Naive B cell (primary cell): ENCODE results near the gene IBA57. TPM values are rescaled to one million over a fixed set of nuclear protein-coding genes. Genes with fewer than 3 reads are reported as not detected.

Experiments used
- ATAC-seq, 2 donors: fragments of 150-1000 bp; cut with Tn5 transposase; 2 replicates each; pipeline ENCODE4 v1.10.0; 2021; ENCODE audit warnings: low read depth in 2 of 2, mild to moderate bottlenecking in 2 of 2, moderate library complexity in 2 of 2
- DNase-seq: peaks from one replicate; pipeline ENCODE4 v3.0.0; 2022
- H3K27ac Mint-ChIP-seq, 6 donors: one replicate each; pipeline ENCODE4 v1.8.0; 2020 to 2022; ENCODE audit warnings: mild to moderate bottlenecking in 6 of 6, mixed read lengths in 6 of 6, moderate library complexity in 5 of 6, inconsistent platforms in 2 of 6
- H3K27me3 Mint-ChIP-seq, 3 donors: one replicate each; pipeline ENCODE4 v1.8.0; 2021 to 2022; ENCODE audit warnings: mixed read lengths in 3 of 3, mild to moderate bottlenecking in 1 of 3
- H3K36me3 Mint-ChIP-seq, 2 donors: one replicate each; pipeline ENCODE4 v1.8.0; 2020 to 2022; ENCODE audit warnings: mixed read lengths in 2 of 2, inconsistent platforms in 1 of 2, mild to moderate bottlenecking in 1 of 2
- H3K4me1 Mint-ChIP-seq, 3 donors: one replicate each; pipeline ENCODE4 v1.8.0; 2020 to 2022; ENCODE audit warnings: mixed read lengths in 3 of 3, inconsistent platforms in 1 of 3, mild to moderate bottlenecking in 1 of 3, moderate library complexity in 1 of 3
- H3K4me3 Mint-ChIP-seq, 8 donors: one replicate each; pipeline ENCODE4 v1.8.0; 2020 to 2022; ENCODE audit warnings: mild to moderate bottlenecking in 8 of 8, mixed read lengths in 8 of 8, moderate library complexity in 8 of 8, inconsistent platforms in 2 of 8
- H3K9me3 Mint-ChIP-seq, 7 donors: one replicate each; pipeline ENCODE4 v1.8.0; 2020 to 2022; ENCODE audit warnings: mixed read lengths in 7 of 7, mild to moderate bottlenecking in 5 of 7, inconsistent platforms in 2 of 7, moderate library complexity in 1 of 7
- polyA plus RNA-seq, 6 donors: library from polyadenylated mRNA; unstranded; fragments of 300-500 nt; fragmentation: Illumina TruSeq; gene quantifications; one replicate each; pipeline ENCODE4 v1.2.3, GENCODE V29; 2021; ENCODE audit warnings: low read depth in 6 of 6

The IBA57 gene
- polyA plus RNA-seq, 6 donors from 2014 or later: 2.0 to 11.7 (median 3.1) TPM

GRCh38 chr1:228174482-228175315 is 9.1 kb downstream of the IBA57 start:
- peaks cover 15 to 21% (median 15%) of the 10 kb centered on the region in 3 donors for H3K4me1 Mint-ChIP-seq
- ATAC-seq (peak in 1 of 2 donors; percentile 39), DNase-seq (no peak)
- H3K4me3 Mint-ChIP-seq: no peak overlapping the region
- peaks cover 0 to 5% of the 10 kb centered on the region in 2 donors for H3K36me3 Mint-ChIP-seq
- H3K9me3 Mint-ChIP-seq: no peaks in the 10 kb centered on the region
- no peaks in the 10 kb centered on the region for H3K27me3 Mint-ChIP-seq
- H3K27ac Mint-ChIP-seq: peak overlapping the region in 3 of 6 donors; percentile 28 to 47 (median 34)

GRCh38 chr1:228175316-228176023 is 9.9 kb downstream of the IBA57 start:
- ATAC-seq: no peak
- no peaks in the 10 kb centered on the region for H3K9me3 Mint-ChIP-seq
- peaks cover 0 to 5% of the 10 kb centered on the region in 2 donors for H3K36me3 Mint-ChIP-seq
- no peak overlapping the region for H3K4me3 Mint-ChIP-seq
- peaks cover 12 to 19% (median 15%) of the 10 kb centered on the region in 3 donors for H3K4me1 Mint-ChIP-seq
- H3K27me3 Mint-ChIP-seq: no peaks in the 10 kb centered on the region
- no peak for DNase-seq
- H3K27ac Mint-ChIP-seq: peak overlapping the region in 2 of 6 donors; percentile 28 to 62

- Mint-ChIP-seq H3K4me3 (no peak overlapping the region), H3K36me3 (peaks cover 0 to 5% of the 10 kb centered on the region in 2 donors), H3K27me3 (no peaks in the 10 kb centered on the region), H3K9me3 (no peaks in the 10 kb centered on the region), H3K4me1 (peaks cover 10 to 19% (median 15%) of the 10 kb centered on the region in 3 donors), H3K27ac (peak overlapping the region in 1 of 6 donors; percentile 62)
- ATAC-seq (no peak), DNase-seq (no peak)
Measured at GRCh38 chr1:228176024-228176395, 10.4 kb downstream of the IBA57 start.

GRCh38 chr1:228176461-228177182 is 11.0 kb downstream of the IBA57 start:
- DNase-seq: no peak
- H3K36me3 Mint-ChIP-seq: peaks cover 0 to 5% of the 10 kb centered on the region in 2 donors
- peak overlapping the region in 1 of 8 donors; percentile 25 for H3K4me3 Mint-ChIP-seq
- peaks cover 8 to 19% (median 14%) of the 10 kb centered on the region in 3 donors for H3K4me1 Mint-ChIP-seq
- ATAC-seq: no peak
- H3K9me3 Mint-ChIP-seq: no peaks in the 10 kb centered on the region
- peak overlapping the region in 1 of 6 donors; percentile 62 for H3K27ac Mint-ChIP-seq
- no peaks in the 10 kb centered on the region for H3K27me3 Mint-ChIP-seq

- ATAC-seq: no peak
- Mint-ChIP-seq H3K4me1 (peaks cover 4 to 15% (median 11%) of the 10 kb centered on the region in 3 donors), H3K9me3 (no peaks in the 10 kb centered on the region), H3K4me3 (no peak overlapping the region), H3K36me3 (peaks cover 0 to 5% of the 10 kb centered on the region in 2 donors), H3K27me3 (no peaks in the 10 kb centered on the region), H3K27ac (no peak overlapping the region)
- no peak for DNase-seq
Measured at GRCh38 chr1:228177183-228177475, 11.5 kb downstream of the IBA57 start.

GRCh38 chr1:228177721-228178710 is 12.4 kb downstream of the IBA57 start:
- H3K4me1 Mint-ChIP-seq: peaks cover under 1 to 11% (median 7%) of the 10 kb centered on the region in 3 donors
- peak overlapping the region in 1 of 8 donors; percentile 18 for H3K4me3 Mint-ChIP-seq
- H3K36me3 Mint-ChIP-seq: peaks cover 0 to 5% of the 10 kb centered on the region in 2 donors
- no peaks in the 10 kb centered on the region for H3K27me3 Mint-ChIP-seq
- ATAC-seq (no peak), DNase-seq (no peak)
- H3K27ac Mint-ChIP-seq: peak overlapping the region in 4 of 6 donors; percentile 34 to 93 (median 69)
- H3K9me3 Mint-ChIP-seq: no peaks in the 10 kb centered on the region

GRCh38 chr1:228178737-228179684 is 13.4 kb downstream of the IBA57 start:
- H3K9me3 Mint-ChIP-seq: no peaks in the 10 kb centered on the region
- ATAC-seq (no peak), DNase-seq (no peak)
- H3K4me1 Mint-ChIP-seq: peaks cover 0 to 11% (median 7%) of the 10 kb centered on the region in 3 donors
- H3K36me3 Mint-ChIP-seq: peaks cover 0 to 5% of the 10 kb centered on the region in 2 donors
- no peaks in the 10 kb centered on the region for H3K27me3 Mint-ChIP-seq
- H3K27ac Mint-ChIP-seq: peak overlapping the region in 5 of 6 donors; percentile 18 to 93 (median 60)
- peak overlapping the region in 2 of 8 donors; percentile 1 to 18 for H3K4me3 Mint-ChIP-seq

GRCh38 chr1:228180271-228180958 is 14.8 kb downstream of the IBA57 start:
- H3K4me3 Mint-ChIP-seq: no peak overlapping the region
- H3K4me1 Mint-ChIP-seq: peaks cover 0 to 11% (median 7%) of the 10 kb centered on the region in 3 donors
- no peaks in the 10 kb centered on the region for H3K27me3 Mint-ChIP-seq
- H3K36me3 Mint-ChIP-seq: peaks cover 0 to 5% of the 10 kb centered on the region in 2 donors
- peak overlapping the region in 1 of 6 donors; percentile 71 for H3K27ac Mint-ChIP-seq
- no peaks in the 10 kb centered on the region for H3K9me3 Mint-ChIP-seq
- DNase-seq (no peak), ATAC-seq (peak; percentile 58 to 63)

GRCh38 chr1:228180959-228181644 is 15.5 kb downstream of the IBA57 start:
- ATAC-seq: no peak
- no peak for DNase-seq
- Mint-ChIP-seq H3K4me1 (peaks cover 0 to 11% (median 7%) of the 10 kb centered on the region in 3 donors), H3K9me3 (no peaks in the 10 kb centered on the region), H3K36me3 (peaks cover 0 to 5% of the 10 kb centered on the region in 2 donors), H3K27ac (peak overlapping the region in 3 of 6 donors; percentile 17 to 56 (median 29)), H3K27me3 (no peaks in the 10 kb centered on the region), H3K4me3 (no peak overlapping the region)

- DNase-seq (no peak), ATAC-seq (no peak)
- peak overlapping the region in 1 of 8 donors; percentile 25 for H3K4me3 Mint-ChIP-seq
- no peaks in the 10 kb centered on the region for H3K9me3 Mint-ChIP-seq
- H3K4me1 Mint-ChIP-seq: peaks cover 0 to 11% (median 7%) of the 10 kb centered on the region in 3 donors
- peak overlapping the region in 3 of 6 donors; percentile 17 to 56 (median 29) for H3K27ac Mint-ChIP-seq
- H3K36me3 Mint-ChIP-seq: peaks cover 0 to 5% of the 10 kb centered on the region in 2 donors
- H3K27me3 Mint-ChIP-seq: no peaks in the 10 kb centered on the region
Measured at GRCh38 chr1:228181645-228182034, 16.0 kb downstream of the IBA57 start.
